GM12873 (cell line): ENCODE results near the gene SLC4A1AP.

ENCODE experiments used
- TF ChIP-seq, protein P1 (sequence below): IDR thresholded peaks from 2 replicates; pipeline ENCODE4 v1.5.1; 2012; ENCODE audit warnings: low read depth, mild to moderate bottlenecking, moderate library complexity, low read length, control low read depth; ENCODE audit not compliant: insufficient read depth; ENCODE audit errors: missing control alignments

The SLC4A1AP gene

GRCh38 chr2:27707462-27708256 is 44.0 kb downstream of the SLC4A1AP start:
- TF ChIP-seq, protein P1, sequence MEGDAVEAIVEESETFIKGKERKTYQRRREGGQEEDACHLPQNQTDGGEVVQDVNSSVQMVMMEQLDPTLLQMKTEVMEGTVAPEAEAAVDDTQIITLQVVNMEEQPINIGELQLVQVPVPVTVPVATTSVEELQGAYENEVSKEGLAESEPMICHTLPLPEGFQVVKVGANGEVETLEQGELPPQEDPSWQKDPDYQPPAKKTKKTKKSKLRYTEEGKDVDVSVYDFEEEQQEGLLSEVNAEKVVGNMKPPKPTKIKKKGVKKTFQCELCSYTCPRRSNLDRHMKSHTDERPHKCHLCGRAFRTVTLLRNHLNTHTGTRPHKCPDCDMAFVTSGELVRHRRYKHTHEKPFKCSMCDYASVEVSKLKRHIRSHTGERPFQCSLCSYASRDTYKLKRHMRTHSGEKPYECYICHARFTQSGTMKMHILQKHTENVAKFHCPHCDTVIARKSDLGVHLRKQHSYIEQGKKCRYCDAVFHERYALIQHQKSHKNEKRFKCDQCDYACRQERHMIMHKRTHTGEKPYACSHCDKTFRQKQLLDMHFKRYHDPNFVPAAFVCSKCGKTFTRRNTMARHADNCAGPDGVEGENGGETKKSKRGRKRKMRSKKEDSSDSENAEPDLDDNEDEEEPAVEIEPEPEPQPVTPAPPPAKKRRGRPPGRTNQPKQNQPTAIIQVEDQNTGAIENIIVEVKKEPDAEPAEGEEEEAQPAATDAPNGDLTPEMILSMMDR = no peak

- TF ChIP-seq, protein P1 = no peak
Observed at GRCh38 chr2:27708257-27708654, 44.6 kb downstream of the SLC4A1AP start.

DNA sequence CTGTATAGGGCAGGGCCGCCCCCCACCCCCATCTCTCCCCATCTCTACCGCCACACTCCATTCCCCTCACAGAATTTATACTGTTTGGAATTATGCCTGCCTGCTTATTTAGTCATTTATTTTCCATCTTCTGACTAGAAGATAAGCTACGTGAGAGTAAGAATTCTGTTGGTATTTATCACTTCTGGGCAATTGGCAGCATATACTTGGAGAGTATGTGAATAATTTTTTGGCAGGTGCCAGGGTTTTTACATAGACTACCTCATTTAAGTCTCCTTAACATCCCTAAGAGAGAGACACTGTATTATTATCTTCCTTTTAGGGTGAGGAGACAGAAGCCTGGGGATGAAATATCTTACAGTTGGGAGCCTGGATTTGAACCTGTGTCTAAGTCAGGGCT is 45.0 kb downstream of the SLC4A1AP start:
- TF ChIP-seq, protein P1 = no peak

DNA sequence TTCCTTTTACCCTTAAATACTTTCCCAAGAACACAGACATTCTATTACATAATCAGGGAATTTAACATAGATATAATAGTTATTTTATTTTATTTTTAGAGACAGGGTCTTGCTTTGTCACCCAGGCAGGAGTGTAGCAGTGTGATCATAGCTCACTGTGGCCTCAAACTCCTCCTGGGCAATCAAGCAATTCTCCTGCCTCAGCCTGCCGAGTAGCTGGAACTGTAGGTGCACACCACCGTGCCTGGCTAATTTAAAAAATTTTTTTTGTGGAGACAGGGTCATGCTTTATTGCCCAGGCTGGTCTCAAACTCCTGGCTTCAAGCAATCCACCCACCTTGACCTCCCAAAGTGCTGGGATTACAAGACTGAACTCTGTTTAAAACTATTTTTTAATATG is 45.6 kb downstream of the SLC4A1AP start:
- TF ChIP-seq, protein P1 = no peak

- TF ChIP-seq, protein P1 = no peak
Observed at GRCh38 chr2:27709960-27710575, 46.4 kb downstream of the SLC4A1AP start.

DNA sequence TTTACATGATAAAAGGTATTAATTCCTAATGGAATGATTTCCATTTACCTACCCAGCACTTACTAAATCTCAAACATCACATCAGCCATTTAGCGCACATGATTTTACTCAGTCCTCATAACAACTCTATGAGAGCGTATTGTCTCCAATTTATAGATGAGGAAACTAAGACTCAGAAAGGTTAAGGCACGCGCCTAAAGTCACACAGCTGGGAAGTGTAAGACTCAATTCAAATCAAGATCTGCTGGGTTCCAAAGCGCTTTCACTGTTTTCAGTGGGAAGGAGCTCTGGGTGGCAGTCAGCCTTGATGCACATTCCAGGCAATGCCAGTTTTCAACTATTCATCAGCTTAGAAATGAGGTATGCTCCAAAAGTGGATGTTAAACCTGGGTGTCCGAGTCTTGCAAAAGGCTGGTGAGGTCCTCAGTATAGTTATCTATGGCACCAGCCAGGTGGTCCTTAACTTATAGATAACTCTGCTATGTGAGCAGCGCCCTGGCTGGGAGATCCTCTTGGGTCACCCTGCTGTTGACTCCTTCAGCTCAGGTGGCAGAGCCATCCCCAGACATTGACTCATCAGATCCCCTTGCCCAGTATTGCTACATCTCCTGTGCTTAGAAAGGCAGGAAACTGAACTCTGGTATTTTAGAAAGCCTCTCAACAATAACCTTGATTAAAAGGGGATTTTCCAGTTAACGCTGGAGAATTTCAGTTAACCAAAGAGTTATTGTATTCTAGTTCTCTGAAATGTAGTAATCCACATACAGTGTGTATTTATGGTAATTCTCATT is 47.1 kb downstream of the SLC4A1AP start:
- TF ChIP-seq, protein P1 = no peak

DNA sequence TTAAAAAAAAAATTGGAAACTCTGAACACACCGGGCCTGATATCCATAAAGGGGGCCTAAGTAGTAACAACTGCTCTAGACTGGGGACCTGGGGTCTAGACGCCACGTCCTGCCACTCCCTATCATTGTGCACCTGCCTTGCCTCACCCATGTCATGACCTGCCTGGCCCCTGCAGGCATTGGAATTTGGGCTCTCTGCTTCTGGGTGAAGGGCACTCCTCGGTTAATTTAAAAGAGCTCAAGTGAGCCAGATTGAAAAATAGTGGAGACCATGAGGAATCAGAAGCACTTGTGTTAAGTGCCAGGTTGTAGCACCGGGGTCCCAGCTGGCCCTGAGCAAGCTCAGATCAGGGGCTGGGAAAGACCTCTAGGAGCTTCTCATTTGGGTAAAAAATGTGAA is 48.1 kb downstream of the SLC4A1AP start:
- TF ChIP-seq, protein P1 = no peak
